Retinal pigment epithelial cell (primary cell): Measurements from ENCODE around the gene LGALS16.
"Not testable (repeated sequence)": the region's sequence is repeated elsewhere in the genome, so short reads cannot be mapped to it uniquely, and the experiment has no call there.

Source experiments
- DNase-seq: peaks from one replicate; pipeline ENCODE4 v3.0.0-alpha.2; 2010; ENCODE audit warnings: low read depth
- H3K4me3 ChIP-seq: 2 replicates; pipeline ENCODE4 v1.5.1; 2011; ENCODE audit warnings: mild to moderate bottlenecking, low read length, control low read depth, moderate library complexity
- TF ChIP-seq, protein P1 (sequence below): conservative IDR thresholded peaks from 2 replicates; pipeline ENCODE4 v1.5.1; 2011; ENCODE audit warnings: low read depth, low read length, control low read depth, inconsistent platforms

The LGALS16 gene

DNA sequence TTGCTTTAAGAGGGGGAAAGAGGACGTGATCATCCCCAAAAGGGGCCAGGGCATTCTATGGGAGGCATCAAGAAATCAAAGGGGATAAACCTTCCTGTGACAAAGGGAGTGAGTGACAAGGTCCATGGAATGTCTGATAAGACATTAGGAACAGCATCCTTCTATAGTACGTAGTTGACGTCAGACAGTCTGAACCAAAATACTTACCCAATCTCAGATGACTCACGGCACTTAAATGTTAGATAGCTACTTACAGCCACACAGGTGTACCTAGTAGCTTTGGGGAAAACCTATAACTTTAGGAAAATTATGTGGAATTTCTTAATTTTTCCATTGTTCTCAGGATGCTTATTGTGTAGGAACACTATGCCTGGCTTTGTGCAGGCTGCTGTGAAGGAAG lies 4.9 kb downstream of the LGALS16 start:
- no peak overlapping the region for H3K4me3 ChIP-seq
- TF ChIP-seq, protein P1, sequence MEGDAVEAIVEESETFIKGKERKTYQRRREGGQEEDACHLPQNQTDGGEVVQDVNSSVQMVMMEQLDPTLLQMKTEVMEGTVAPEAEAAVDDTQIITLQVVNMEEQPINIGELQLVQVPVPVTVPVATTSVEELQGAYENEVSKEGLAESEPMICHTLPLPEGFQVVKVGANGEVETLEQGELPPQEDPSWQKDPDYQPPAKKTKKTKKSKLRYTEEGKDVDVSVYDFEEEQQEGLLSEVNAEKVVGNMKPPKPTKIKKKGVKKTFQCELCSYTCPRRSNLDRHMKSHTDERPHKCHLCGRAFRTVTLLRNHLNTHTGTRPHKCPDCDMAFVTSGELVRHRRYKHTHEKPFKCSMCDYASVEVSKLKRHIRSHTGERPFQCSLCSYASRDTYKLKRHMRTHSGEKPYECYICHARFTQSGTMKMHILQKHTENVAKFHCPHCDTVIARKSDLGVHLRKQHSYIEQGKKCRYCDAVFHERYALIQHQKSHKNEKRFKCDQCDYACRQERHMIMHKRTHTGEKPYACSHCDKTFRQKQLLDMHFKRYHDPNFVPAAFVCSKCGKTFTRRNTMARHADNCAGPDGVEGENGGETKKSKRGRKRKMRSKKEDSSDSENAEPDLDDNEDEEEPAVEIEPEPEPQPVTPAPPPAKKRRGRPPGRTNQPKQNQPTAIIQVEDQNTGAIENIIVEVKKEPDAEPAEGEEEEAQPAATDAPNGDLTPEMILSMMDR = no peak
- DNase-seq = no peak

DNA sequence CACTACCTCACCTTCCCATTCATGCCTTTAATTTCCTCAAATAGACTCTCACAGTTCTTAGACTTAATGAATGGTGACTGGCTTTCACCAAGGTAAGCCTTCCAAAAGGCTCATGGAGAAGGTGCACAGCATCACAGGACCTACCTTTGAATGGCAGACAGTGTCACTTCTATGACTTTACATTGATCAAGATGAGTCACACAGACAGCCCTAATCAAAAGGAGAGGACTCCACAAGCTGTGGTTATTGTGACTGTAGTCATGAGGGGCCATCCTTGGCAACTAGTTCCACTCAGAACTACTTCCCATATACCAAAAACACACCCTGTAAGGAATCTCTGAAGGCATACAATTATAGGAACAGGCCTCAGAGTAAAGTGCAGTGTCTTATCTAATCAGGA lies 5.9 kb downstream of the LGALS16 start:
- DNase-seq = no peak
- TF ChIP-seq, protein P1 = no peak
- H3K4me3 ChIP-seq = no peak overlapping the region

DNA sequence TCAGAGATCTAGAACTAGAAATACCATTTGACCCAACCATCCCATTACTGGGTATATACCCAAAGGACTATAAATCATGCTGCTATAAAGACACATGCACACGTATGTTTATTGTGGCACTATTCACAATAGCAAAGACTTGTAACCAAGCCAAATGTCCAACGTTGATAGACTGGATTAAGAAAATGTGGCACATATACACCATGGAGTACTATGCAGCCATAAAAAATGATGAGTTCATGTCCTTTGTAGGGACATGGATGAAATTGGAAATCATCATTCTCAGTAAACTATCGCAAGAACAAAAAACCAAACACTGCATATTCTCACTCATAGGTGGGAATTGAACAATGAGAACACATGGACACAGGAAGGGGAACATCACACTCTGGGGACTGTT lies 14.1 kb downstream of the LGALS16 start:
- not testable (repeated sequence) for H3K4me3 ChIP-seq, DNase-seq

DNA sequence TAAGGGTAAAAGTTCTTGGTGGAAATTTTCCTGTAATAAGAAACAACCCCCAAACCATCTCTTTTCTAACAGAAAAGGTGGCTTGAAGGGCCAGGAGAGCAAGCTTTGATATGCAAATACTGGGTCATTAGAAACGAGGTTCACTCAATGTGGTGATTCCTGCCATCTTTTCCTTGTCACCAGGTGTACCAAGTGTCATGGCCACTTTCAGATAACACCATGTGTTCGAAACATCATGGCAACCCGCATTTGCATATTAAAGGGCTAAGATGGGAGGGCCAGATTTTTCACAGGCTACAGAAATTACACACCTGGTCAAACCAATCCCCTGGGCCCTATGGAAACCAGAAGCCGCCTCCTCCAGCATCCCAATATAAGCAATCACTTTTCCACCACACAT lies 15.3 kb downstream of the LGALS16 start:
- TF ChIP-seq, protein P1 = no peak
- no peak overlapping the region for H3K4me3 ChIP-seq
- DNase-seq = no peak

DNA sequence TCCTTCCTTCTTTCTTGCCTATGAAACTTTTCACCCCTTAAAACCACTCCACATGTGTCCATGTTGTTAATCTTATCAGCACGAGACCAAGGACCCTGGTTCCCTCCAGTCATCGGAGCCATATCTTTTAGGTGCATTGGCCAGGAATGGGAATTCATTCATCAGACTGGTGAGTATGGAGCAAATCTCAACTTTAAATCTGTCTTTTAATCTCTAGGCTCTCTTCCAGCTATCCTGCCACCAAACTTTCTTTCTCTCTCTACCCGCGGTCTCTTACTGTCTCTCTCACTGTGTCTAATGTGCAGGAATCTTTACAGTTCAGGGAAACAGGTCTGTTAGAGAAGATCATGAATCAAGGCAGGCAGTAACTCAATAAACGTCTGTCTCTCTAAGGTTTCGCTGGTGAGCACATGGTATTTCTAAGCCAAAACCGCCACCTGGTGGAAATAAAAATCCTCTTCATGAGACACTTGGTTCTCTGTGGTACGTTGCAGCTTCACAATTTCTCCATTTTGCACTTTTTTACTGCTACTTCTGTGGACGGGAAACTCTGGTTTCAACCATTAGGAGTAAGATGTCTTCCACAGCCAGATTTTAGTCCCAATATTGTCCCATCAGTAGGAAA lies 16.1 kb downstream of the LGALS16 start:
- TF ChIP-seq, protein P1 = peak; percentile 58
- DNase-seq = peak; percentile 8
- H3K4me3 ChIP-seq = no peak overlapping the region

DNA sequence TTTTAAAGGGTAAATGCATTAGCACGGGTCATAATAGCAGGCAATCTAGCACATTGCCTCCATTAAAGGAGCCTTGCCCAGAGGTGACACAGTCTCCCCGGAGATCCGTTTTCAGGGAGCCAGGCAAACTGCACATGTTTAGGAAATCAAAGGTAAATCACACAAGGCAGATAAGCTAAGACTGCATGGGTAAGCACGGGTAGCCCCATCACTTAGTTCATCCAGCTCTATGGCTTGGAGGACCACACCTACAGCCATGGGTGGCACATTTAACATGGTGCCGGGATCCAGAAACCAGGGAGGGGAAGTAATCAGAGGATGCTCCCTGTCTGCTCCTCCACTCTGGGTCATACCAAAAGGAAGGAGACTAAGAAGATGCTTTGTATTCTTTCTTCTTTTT lies 16.8 kb downstream of the LGALS16 start:
- DNase-seq = no peak
- TF ChIP-seq, protein P1 = no peak
- H3K4me3 ChIP-seq = no peak overlapping the region

DNA sequence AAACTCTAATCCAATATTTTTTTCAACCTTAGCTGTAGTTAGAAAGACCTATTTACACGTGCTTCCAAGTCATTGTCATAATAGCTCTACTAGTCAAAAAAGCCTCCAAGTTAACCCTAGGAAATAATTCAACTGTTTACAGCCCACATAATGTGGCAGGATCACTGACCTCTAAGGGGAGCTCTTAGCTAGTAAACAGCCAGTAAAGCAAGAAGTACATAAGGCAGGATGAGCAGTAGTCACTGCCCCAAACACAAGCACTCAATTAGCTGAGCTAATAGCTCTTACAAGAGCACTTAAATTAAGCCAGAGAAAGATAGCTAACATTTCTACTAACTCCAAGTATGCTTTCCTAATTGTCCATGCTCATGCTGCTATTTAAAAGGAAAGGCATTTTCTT lies 18.1 kb downstream of the LGALS16 start:
- not testable (repeated sequence) for DNase-seq

DNA sequence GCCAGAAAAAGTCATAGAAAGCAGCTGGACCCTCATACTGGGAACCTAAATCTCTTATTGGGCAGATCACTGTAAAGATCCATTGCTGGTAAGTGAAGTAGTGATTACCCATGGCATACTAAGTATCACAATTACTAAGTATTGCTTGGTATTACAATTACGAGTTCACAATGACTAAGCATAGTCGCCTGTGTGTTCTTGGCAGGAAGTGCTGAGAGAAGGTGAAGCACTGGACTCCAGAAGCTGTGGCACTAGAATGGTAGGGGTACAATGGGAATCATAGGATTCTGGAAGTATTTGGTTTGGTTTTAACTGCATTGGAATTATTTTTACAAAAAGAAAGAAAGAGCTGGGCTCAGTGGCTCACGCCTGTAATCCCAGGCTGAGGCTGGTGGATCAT lies 20.3 kb downstream of the LGALS16 start:
- H3K4me3 ChIP-seq = no peak overlapping the region
- TF ChIP-seq, protein P1 = no peak
- no peak for DNase-seq

More for the DNA sequence above, 18.1 kb downstream of the LGALS16 start:
- H3K4me3 ChIP-seq = not testable (repeated sequence)
